Thoracic aorta endothelial cell (primary cell): ENCODE results near the gene TALDO1. TPM values are rescaled to one million over a fixed set of nuclear protein-coding genes. Genes with fewer than 3 reads are reported as not detected.

Source experiments
- small RNA-seq: library from RNA; depleted of rRNA; stranded (forward); fragments of <200 nt; gene quantifications from one replicate; pipeline ENCODE3, GENCODE V24; 2012
- total RNA-seq: library from RNA; depleted of rRNA; stranded (reverse); fragments of >200 nt; gene quantifications from 2 replicates; pipeline ENCODE4 v1.2.3, GENCODE V29; 2012

TALDO1 gene
- 243 and 266 TPM in 2 replicates for total RNA-seq

DNA sequence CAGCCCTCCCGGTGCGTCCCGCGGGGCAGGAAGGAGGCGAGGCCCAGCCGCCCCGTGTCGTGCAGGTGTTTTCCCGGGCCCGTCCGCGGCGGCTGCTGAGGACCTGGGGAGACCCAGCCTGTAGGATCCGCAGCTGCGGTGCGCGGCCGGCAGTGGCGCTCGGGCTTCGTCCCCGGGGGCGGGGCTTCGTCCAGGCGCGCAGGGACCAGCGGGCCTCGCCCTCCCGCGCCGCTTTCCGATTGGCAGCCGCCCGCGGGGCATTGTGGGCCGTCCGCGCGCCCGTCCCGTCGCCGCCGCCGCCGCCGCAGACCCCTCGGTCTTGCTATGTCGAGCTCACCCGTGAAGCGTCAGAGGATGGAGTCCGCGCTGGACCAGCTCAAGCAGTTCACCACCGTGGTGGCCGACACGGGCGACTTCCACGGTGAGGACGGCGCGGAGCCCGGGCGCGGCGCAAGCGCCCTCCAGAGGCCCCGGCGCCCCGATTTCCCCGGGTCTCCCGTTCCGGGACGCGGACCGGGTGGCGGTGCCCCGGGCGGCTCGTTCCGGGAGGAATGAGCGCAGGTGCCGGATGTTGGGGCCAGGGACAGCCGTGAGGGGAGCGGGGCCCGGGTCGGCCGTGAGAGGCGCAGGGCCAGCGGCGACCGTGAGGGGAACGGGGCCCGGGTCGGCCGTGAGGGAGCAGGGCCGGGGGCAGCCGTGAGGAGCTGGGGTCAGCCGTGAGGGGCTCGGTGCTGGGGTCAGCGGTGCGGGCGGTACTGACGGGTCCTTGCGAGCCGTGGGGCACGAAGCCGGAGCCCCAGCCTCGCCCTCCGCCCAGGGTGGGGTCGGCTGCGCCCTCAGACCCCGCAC is at the start of gene TALDO1:
TALDO1 (plus strand) TSS at position 307 of the 849 bp plus-strand sequence; CDS start at position 325, 18 bp downstream.

DNA sequence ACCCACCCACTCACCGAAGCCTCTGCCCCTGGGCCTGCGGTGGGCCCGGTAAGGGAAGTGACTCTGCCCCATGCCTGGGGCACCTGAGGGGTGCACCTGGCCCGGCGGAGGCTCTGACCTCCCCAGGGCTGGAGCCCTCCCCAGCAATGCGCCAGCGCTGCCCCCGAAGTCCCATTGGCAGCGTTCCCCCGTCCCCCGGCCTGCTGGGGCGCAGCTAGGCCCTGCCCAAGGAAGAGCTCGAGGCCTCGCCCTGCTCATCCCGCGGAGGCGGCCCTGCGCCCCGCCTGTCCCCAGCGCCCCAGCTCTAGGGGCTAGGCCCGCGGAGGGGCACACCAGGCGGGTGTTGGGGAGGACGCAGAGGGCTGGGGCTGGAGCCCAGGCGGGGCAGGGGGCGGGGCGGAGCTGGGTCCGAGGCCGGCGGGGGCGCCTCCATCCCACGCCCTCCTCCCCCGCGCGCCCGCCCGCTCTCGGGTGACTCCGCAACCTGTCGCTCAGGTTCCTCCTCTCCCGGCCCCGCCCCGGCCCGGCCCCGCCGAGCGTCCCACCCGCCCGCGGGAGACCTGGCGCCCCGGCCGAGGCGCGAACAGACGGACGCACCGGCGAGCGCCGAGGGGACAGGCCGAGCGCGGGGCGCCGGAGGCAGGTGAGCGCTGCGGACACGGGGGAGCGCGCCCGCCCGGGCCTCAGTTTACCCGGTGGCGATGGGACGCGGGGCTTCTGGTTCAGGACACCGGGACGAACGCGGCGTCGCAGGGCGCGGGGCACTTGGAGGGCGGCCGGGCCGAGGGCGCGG is 41.4 kb upstream of the TALDO1 start, which contains the start of gene EPS8L2:
EPS8L2 (plus strand) TSS at position 586 of the 793 bp plus-strand sequence. CDS start 3,177 bp downstream, outside the sequence.

DNA sequence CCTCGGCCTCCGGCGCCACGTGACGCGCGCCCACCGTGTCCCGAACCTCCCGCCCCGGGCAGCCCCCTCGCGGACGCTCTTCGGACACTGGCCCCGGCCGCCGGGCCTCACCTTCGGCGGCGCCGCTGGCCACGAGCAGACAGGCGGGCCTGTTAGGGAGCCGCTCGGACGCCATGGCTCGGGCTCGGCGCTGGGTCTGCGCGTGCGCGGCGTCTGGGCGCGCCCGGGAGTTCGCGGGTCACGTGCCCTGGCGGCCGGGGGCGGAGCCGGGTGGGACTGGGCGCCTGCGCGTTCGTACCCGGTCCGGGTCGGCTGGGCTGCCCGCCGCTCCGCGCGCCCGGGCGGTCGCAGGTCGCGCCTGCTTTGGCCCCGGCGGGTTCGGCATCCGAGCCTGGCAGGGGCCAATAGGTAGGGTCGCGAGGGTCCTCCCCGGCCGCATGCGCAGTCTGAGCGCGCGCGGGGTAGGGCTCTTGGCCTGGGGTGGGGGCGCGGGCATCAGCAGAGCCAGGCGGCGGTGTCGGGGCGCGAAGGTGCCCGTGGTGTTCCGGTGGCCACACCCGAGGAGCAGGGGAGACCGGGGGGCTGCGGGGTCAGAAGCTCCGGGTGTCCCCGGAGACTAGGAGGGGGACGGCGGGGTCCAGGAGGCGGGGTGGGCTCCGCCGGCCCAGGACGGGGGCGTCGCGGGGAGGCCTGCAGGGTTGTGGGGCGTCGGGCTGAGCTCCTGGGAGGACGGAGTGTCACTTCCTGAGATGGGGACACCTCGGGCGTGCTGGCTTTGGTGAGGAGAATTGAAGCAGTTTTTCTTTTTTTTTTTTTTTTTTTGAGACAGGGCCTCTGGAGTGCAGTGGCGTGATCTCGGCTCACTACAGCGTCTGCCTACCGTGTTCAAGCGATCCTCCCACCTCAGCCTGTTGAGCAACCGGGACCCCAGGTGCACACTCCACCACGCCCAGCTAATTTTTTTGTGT is 30.3 kb downstream of the TALDO1 start, which contains the start of gene GATD1:
GATD1 (minus strand) TSS at position 200 of the 968 bp plus-strand sequence; CDS start at position 175, 25 bp downstream.

DNA sequence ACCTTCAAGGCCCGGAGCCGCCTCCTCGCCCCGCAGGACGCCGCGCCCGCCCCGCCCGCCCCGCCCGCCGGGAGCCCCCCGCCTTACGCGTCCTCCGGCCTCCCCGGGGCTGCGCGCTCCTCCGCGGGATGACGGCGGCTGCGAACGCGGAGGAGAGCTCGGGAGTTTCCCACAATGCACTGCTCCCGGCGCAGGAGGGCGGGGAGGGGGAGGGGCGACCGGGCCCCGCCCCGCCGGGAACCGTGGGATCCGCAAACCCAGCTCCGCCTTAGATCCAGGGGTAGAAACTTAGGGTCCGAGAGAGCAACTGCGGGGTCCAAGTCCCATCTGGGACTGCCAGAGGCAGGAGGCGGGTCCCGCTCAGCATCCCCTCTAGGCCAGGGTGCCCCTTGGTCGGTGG is 42.7 kb downstream of the TALDO1 start, which contains the start of gene CEND1:
CEND1 (minus strand) TSS at position 148 of the 400 bp plus-strand sequence. CDS start 1,514 bp downstream, outside the sequence.

DNA sequence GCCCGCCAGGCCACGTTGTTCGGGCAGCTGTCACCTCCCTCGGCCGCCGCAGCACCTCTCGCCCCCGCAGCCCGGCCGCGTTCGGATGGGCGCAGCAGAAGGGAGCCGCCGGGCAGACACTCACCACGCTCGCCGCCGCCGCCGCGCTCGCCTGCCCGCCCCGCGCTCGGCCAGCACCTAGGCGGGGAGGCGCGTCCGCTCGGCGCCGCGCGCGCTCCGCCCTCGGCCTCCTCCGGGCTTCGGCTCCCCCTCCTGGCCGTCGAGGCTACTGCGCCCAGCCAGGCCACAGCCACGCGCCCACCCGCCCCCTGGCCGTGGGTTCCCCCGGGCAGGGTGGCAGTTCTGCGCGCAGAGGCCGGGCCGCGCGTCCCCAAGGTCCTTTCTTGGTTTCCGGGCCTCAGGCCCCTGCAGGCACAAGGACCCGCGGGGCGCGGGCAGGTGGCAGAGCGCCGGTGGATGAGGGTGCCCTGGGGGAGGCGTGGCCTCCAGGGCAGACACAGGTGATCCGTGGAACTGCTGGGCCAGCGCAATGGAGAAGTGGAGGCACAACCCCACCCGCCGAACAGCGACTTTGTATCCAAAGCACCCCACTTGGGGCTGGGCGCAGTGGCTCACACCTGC is 50.9 kb downstream of the TALDO1 start, which contains the start of gene SLC25A22:
SLC25A22 (minus strand) TSS at position 189 of the 621 bp plus-strand sequence. CDS start 3,275 bp downstream, outside the sequence.

DNA sequence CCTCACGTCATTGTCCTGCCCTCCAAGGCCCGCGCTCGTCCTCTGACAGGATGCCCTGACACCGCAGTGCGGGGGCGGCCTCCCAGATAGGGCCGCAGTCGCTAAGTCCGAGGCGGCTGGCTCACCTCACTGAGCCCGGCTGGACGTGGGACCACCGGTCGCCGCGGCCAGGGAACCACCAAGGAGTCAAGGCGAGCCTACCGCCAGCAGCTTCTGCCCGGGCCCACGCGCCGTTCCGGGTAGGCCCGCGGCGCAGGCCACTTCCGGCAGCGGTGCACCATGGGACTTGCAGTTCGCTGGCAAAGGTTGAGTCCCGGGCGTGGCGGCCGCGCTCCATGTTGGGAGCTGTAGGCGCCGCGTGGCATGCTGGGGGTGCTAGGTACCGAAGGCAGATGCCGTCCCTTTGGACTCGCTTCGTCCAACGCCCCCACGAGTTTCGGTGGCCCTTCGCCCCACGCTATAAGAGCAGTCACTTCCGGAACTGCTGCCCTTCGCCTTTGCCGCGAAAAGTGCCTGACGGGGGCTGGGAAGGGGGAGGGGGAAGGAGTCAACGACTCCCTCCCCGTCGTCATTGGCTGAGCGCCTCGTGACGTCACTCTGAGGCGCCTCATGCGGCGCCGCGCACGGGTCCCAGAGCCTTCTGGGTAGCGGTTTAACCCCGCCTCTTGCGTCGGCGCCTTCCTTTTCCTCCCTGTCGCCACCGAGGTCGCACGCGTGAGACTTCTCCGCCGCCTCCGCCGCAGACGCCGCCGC is 62.2 kb downstream of the TALDO1 start, which contains the start of gene RPLP2:
RPLP2 (plus strand) TSS at position 681 of the 753 bp plus-strand sequence. CDS start 268 bp downstream, outside the sequence.

Small RNA genes lying within 50 kb of the gene (small RNA-seq; reads per million reads assigned to genes)
- not detected for gene SNORA52

Other genes with a start within 250 kb of the TALDO1 start
- gene RNH1, start 240.2 kb upstream of the TALDO1 start, total RNA-seq: 127 and 179 TPM in 2 replicates
- 50.8 and 71.9 TPM in 2 replicates for gene HRAS, start 211.9 kb upstream of the TALDO1 start, total RNA-seq
- gene LRRC56, start 209.9 kb upstream of the TALDO1 start, total RNA-seq: 0.36 and 0.40 TPM in 2 replicates
- gene LMNTD2, start 186.7 kb upstream of the TALDO1 start, total RNA-seq: 0.53 and 0.57 TPM in 2 replicates
- gene RASSF7, start 186.5 kb upstream of the TALDO1 start, total RNA-seq: 8.4 and 10.7 TPM in 2 replicates
- gene PHRF1, start 171.0 kb upstream of the TALDO1 start, total RNA-seq: 34.2 and 37.8 TPM in 2 replicates
- gene IRF7, start 131.5 kb upstream of the TALDO1 start, total RNA-seq: 7.1 and 9.7 TPM in 2 replicates
- not detected in 2 replicates for gene CDHR5, start 122.5 kb upstream of the TALDO1 start, total RNA-seq
- not detected in 2 replicates for gene SCT, start 120.3 kb upstream of the TALDO1 start, total RNA-seq
- gene DRD4, start 110.2 kb upstream of the TALDO1 start, total RNA-seq: not detected in 2 replicates
- 41.0 and 42.6 TPM in 2 replicates for gene DEAF1, start 52.2 kb upstream of the TALDO1 start, total RNA-seq
- 10.8 and 13.1 TPM in 2 replicates for gene TMEM80, start 51.6 kb upstream of the TALDO1 start, total RNA-seq
- gene EPS8L2, start 41.2 kb upstream of the TALDO1 start, total RNA-seq: 2.7 and 2.9 TPM in 2 replicates
- 38.7 and 52.0 TPM in 2 replicates for gene GATD1, start 30.0 kb downstream of the TALDO1 start, total RNA-seq
- gene CEND1, start 42.6 kb downstream of the TALDO1 start, total RNA-seq: 0.53 and 1.4 TPM in 2 replicates
- 11.6 and 13.6 TPM in 2 replicates for gene SLC25A22, start 50.8 kb downstream of the TALDO1 start, total RNA-seq
- gene PIDD1, start 57.8 kb downstream of the TALDO1 start, total RNA-seq: 11.1 and 11.3 TPM in 2 replicates
- gene RPLP2, start 62.5 kb downstream of the TALDO1 start, total RNA-seq: 212 and 248 TPM in 2 replicates
- gene PNPLA2, start 71.5 kb downstream of the TALDO1 start, total RNA-seq: 27.0 and 34.1 TPM in 2 replicates
- gene CRACR2B, start 80.5 kb downstream of the TALDO1 start, total RNA-seq: 4.1 and 5.6 TPM in 2 replicates
- gene CD151, start 85.5 kb downstream of the TALDO1 start, total RNA-seq: 285 and 314 TPM in 2 replicates
- gene POLR2L, start 95.1 kb downstream of the TALDO1 start, total RNA-seq: 99.7 and 114 TPM in 2 replicates
- gene TSPAN4, start 95.4 kb downstream of the TALDO1 start, total RNA-seq: 84.0 and 93.8 TPM in 2 replicates
- gene CHID1, start 163.3 kb downstream of the TALDO1 start, total RNA-seq: 38.3 and 45.3 TPM in 2 replicates
- 81.3 and 86.6 TPM in 2 replicates for gene AP2A2, start 178.4 kb downstream of the TALDO1 start, total RNA-seq